ENCODE results near the gene ZCCHC3.

DNA sequence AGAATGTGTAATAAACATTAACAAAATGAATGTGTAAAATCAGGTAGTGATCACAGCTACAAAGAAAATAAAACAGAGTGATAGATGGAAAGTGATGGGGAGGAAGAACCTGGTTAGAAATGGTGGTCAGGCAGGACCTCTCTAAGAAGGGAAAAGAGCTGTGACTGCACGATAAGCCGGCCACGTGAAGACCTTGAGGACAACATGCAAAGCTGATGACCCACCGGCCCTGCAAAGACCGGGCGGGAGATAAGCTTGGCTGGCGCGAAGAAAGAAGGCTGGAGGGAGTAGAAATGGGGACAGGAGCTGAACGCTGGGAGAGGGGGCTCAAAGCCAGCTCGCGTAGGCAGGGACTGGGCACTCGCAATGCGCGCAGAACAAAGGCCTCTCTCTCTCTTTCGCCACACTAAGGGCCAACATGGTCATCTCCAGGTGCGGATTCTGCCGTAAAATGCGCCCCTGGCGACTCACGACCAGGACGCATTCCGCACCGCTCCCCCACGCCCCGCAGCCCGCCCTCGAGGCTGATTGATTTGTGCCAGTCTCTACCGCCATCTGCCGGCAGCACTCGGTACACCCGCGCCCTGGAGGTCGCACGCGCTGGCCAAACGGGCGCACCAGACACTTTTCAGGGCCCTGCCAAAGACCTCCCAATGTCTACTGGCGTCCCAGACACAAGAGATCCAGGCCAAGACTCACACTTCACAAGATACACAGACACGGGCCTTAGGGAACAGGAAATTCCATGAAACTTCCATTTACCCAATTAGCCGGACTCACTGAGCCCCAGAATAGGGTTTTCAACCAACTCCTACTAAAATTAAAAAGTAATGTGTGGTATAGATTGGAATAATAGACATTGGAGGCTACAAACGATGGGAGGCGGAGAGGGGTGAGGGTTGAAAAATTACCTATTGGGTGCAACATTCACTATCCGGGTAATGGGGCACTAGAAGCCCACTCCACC, 30.5 kb upstream of the ZCCHC3 start:
- TF ChIP-seq, protein P1, sequence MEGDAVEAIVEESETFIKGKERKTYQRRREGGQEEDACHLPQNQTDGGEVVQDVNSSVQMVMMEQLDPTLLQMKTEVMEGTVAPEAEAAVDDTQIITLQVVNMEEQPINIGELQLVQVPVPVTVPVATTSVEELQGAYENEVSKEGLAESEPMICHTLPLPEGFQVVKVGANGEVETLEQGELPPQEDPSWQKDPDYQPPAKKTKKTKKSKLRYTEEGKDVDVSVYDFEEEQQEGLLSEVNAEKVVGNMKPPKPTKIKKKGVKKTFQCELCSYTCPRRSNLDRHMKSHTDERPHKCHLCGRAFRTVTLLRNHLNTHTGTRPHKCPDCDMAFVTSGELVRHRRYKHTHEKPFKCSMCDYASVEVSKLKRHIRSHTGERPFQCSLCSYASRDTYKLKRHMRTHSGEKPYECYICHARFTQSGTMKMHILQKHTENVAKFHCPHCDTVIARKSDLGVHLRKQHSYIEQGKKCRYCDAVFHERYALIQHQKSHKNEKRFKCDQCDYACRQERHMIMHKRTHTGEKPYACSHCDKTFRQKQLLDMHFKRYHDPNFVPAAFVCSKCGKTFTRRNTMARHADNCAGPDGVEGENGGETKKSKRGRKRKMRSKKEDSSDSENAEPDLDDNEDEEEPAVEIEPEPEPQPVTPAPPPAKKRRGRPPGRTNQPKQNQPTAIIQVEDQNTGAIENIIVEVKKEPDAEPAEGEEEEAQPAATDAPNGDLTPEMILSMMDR (conservative IDR thresholded peaks at IDR 0.05; ENCODE audit: low read depth in 2 of 2) = peak; percentile 93 to 94
- TF ChIP-seq REST (IDR thresholded peaks at IDR 0.05; ENCODE audit: unreplicated experiment) (no peak), EZH2 (IDR thresholded peaks at IDR 0.05; ENCODE audit: low read depth, unreplicated experiment) (no peak), POLR2AphosphoS5 (IDR thresholded peaks at IDR 0.05; ENCODE audit: low read depth) (peak; percentile 64; the same call in 1 of the 2 replicates), JUNB (IDR thresholded peaks at IDR 0.05; ENCODE audit: unreplicated experiment) (no peak), ETS1 (IDR thresholded peaks at IDR 0.05) (no peak), ZNF331 (CRISPR knock-in tag; IDR thresholded peaks at IDR 0.05; ENCODE audit: low read depth) (no peak), EZH2phosphoT487 (IDR thresholded peaks at IDR 0.05; ENCODE audit: unreplicated experiment) (no peak), STAT1 (IDR thresholded peaks at IDR 0.05; ENCODE audit: unreplicated experiment) (no peak), CREB1 (CRISPR knock-in tag; IDR thresholded peaks at IDR 0.05; ENCODE audit: low read depth) (peak; percentile 3; the same call in 1 of the 2 replicates), ZNF462 (CRISPR knock-in tag; IDR thresholded peaks at IDR 0.05) (no peak)

All from GM23338 (cell line).